ENCODE measurements around the gene LCN15. TPM values are rescaled to one million over a fixed set of nuclear protein-coding genes. Genes with fewer than 3 reads are reported as not detected.

LCN15 gene
- total RNA-seq, 2 donors from 2014 or later = 0.63 to 1.4 TPM

GRCh38 chr9:136725612-136726011 lies 38.7 kb downstream of the LCN15 start:
- Histone ChIP-seq H3K4me3 (peak overlapping the region in 1 of 2 donors; percentile 82), H3K27ac (peak overlapping the region in 1 of 2 donors; percentile 86), H3K9me3 (no peaks in the 10 kb centered on the region), H3K27me3 (no peaks in the 10 kb centered on the region), H3K4me1 (peaks cover 0 to 87% of the 10 kb centered on the region in 2 donors), H3K36me3 (peaks cover 54% of the 10 kb centered on the region)
- DNase-seq (ENCODE audit: low spot score) = no peak
- TF ChIP-seq, protein P1, sequence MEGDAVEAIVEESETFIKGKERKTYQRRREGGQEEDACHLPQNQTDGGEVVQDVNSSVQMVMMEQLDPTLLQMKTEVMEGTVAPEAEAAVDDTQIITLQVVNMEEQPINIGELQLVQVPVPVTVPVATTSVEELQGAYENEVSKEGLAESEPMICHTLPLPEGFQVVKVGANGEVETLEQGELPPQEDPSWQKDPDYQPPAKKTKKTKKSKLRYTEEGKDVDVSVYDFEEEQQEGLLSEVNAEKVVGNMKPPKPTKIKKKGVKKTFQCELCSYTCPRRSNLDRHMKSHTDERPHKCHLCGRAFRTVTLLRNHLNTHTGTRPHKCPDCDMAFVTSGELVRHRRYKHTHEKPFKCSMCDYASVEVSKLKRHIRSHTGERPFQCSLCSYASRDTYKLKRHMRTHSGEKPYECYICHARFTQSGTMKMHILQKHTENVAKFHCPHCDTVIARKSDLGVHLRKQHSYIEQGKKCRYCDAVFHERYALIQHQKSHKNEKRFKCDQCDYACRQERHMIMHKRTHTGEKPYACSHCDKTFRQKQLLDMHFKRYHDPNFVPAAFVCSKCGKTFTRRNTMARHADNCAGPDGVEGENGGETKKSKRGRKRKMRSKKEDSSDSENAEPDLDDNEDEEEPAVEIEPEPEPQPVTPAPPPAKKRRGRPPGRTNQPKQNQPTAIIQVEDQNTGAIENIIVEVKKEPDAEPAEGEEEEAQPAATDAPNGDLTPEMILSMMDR (IDR thresholded peaks at IDR 0.05) = no peak

- no peak for DNase-seq (ENCODE audit: low spot score)
- Histone ChIP-seq H3K9me3 (no peaks in the 10 kb centered on the region), H3K27ac (peak overlapping the region in 1 of 2 donors; percentile 22), H3K27me3 (no peaks in the 10 kb centered on the region), H3K4me3 (no peak overlapping the region), H3K4me1 (peaks cover 0 to 94% of the 10 kb centered on the region in 2 donors), H3K36me3 (peaks cover 54% of the 10 kb centered on the region)
- TF ChIP-seq, protein P1 (IDR thresholded peaks at IDR 0.05) = no peak
Measured at GRCh38 chr9:136724772-136725171, 39.5 kb downstream of the LCN15 start.

GRCh38 chr9:136723989-136724388 lies 40.3 kb downstream of the LCN15 start:
- no peak for DNase-seq (ENCODE audit: low spot score)
- Histone ChIP-seq H3K36me3 (peaks cover 54% of the 10 kb centered on the region), H3K4me1 (peaks cover 0 to 94% of the 10 kb centered on the region in 2 donors), H3K27ac (peak overlapping the region in 1 of 2 donors; percentile 22), H3K27me3 (no peaks in the 10 kb centered on the region), H3K9me3 (no peaks in the 10 kb centered on the region), H3K4me3 (no peak overlapping the region)
- TF ChIP-seq, protein P1 (IDR thresholded peaks at IDR 0.05) = no peak

- DNase-seq (ENCODE audit: low spot score) = no peak
- Histone ChIP-seq H3K27me3 (no peaks in the 10 kb centered on the region), H3K36me3 (peaks cover 54% of the 10 kb centered on the region), H3K4me3 (no peak overlapping the region), H3K27ac (peak overlapping the region; percentile 85 to 88), H3K9me3 (no peaks in the 10 kb centered on the region), H3K4me1 (peaks cover 0 to 91% of the 10 kb centered on the region in 2 donors)
- TF ChIP-seq, protein P1 (IDR thresholded peaks at IDR 0.05) = no peak
Measured at GRCh38 chr9:136723362-136723976, 40.8 kb downstream of the LCN15 start.

DNA sequence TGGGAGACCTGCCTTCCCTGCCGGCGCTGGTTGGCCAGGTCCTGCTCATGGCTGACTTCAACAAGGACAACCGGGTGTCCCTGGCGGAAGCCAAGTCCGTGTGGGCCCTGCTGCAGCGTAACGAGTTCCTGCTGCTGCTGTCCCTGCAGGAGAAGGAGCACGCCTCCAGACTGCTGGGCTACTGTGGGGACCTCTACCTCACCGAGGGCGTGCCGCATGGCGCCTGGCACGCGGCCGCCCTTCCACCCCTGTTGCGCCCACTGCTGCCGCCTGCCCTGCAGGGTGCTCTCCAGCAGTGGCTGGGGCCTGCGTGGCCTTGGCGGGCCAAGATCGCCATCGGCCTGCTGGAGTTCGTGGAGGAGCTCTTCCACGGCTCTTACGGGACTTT lies 41.4 kb downstream of the LCN15 start:
- DNase-seq (ENCODE audit: low spot score) = no peak
- Histone ChIP-seq H3K36me3 (peaks cover 54% of the 10 kb centered on the region), H3K4me3 (no peak overlapping the region), H3K27me3 (no peaks in the 10 kb centered on the region), H3K27ac (peak overlapping the region; percentile 85 to 88), H3K4me1 (peaks cover 0 to 88% of the 10 kb centered on the region in 2 donors), H3K9me3 (no peaks in the 10 kb centered on the region)
- TF ChIP-seq, protein P1 (IDR thresholded peaks at IDR 0.05) = no peak

Measured in right atrium auricular region (tissue), 2 donors.